GM21526 (cell line): ENCODE data around the gene FAM3C.

Experiments used
- ATAC-seq: cut with Tn5 transposase; IDR thresholded peaks from one replicate; pipeline ENCODE4 v1.9.1; 2021; ENCODE audit warnings: moderate library complexity; ENCODE audit not compliant: unreplicated experiment, low FRiP score

FAM3C gene

DNA sequence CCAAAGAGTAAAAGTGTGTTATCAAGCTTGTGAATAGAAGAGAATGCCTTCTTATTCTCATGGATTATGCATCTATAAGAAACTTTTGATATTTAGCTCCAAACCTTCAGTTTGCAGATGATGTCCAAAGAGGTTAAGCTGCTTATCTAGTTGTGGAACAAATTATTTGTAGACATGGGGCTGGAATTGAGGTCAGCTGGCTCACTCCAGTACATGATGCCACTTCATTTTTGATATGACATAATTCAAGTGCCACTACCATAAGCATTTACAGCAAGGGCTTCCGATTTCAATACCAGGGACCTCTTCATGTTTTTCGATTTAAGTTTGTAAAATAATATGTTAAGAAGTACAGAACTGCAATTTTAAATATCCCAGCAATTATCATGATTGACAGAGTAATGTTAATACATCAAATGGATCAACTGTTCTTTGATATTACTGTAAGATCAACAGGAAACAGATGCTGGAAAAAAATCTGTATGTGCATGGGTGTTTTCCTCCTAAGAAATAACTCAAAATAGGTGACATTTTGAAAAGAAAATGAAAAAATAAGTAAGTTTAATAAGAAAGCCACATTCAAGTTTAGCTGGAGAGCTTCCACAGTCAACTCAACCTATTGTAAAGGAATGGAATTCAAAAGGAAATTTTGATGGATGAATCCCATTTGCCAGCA, 12.7 kb downstream of the FAM3C start:
- ATAC-seq, result no peak

DNA sequence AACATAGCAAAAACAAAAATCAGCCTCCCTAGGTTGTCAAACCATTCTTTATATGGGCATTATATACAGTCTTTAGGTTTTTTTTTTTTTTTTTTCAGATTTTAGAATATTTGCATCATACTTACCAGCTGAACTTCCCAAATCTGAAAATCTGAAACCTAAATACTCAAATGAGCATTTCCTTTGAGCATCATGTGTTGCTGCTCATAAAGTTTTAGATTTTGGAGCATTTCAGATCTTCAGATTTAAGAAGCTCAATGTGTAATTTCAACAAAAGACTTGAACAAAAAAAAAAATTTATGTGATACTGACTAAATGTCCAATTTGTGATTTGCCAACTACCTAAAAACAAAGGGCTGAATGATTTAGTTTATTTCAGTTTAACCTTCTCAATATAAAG, 13.6 kb downstream of the FAM3C start:
- ATAC-seq, result no peak

DNA sequence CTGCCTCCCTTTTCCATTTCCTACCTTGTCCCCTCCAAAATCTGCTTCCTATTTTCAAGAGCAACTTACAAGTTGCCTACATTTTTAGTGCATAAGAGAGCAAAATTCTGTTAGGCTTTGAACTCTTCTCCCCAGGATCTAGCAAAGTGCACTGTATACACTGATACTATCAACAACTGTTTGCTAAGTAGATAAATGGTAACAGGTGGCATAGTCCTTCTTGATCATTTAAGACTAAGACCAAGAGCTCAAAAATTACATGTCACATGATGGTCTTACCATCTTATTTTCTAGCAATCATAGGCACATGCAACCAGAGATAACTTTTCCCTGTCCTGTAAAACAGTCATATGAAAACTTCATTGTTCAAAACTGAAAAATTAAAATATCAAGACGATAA, 16.2 kb downstream of the FAM3C start:
- ATAC-seq, result no peak

DNA sequence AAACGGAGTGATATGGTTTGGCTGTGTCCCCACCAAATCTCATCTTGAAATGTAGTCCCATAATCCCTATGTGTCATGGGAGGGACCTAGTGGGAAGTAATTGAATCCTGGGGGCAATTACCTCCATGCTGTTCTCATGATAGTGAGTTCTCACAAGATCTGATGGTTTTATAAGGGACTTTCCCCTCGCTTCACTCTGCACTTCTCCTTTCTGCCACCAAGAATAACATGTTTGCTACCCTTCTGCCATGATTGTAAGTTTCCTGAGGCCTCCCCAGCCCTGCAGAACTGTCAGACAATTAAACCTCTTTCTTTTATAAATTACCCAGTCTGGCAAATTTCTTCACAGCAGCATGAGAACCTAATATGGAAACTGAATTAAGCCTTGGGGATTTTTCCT, 19.1 kb downstream of the FAM3C start:
- ATAC-seq, result no peak

DNA sequence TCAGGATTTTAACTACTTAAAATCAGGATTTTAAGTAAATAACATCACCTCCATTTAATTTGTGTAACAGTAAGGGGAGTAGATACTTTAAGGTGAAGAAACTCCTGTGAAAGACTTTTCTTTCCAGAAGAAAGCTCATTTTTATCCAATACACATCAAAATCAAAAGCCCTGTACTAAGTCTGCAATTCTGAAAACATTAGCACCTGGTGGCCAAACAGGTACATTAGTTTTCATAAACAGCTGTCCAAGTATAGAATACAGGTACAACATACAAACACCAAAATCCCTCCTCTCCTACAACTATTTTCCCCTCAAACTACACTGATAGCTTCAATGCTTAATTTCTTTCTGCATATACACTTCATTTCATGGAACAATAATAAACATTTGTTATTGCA, 22.9 kb downstream of the FAM3C start:
- no peak for ATAC-seq

DNA sequence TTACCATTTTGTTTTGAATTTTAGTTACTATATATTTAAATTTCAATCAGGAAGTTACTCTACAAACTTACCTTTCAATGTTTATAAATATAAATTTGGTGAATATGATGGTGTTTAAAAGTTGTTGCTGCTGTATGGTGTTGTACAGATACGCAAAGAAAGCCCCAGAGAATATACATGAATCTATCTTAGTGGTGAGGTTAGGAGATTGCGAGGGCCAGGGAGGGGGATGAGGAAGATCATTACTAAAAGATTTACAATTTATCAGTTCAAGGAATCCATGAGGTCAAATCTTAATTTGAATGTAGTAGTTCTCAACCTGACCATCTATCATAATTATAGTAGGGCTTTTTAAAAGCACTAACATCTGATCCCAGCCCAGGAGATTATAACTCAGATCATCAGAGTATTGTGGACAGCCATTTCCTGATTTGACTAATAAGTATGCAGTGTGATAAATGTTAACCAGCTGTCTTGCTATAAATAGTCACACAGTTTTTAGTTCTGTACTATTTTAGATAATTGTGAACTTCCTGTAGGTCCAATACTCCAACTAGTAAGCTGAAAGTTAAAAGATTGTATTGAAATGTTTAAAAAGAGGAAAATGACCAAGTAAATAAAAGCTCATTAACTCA, 23.6 kb downstream of the FAM3C start:
- ATAC-seq, result peak; percentile 89

DNA sequence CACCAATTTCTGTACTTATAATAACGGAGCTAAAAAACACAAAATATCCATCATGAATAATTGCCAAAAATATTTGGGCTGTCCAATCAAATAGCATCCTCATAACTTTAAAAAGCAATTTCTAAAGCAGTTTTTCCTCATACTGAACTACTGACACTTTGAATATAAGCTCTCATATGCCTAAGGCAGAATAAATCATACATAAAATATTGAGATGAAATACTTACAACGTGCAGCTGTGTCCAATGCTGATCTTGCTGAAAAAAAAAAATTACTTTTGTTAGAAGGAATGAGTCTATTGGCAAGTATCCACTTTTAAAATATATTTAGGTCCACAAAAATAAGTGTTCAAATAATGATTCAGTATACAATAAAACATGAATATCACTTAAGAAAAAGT, 24.2 kb downstream of the FAM3C start:
- ATAC-seq, result no peak

DNA sequence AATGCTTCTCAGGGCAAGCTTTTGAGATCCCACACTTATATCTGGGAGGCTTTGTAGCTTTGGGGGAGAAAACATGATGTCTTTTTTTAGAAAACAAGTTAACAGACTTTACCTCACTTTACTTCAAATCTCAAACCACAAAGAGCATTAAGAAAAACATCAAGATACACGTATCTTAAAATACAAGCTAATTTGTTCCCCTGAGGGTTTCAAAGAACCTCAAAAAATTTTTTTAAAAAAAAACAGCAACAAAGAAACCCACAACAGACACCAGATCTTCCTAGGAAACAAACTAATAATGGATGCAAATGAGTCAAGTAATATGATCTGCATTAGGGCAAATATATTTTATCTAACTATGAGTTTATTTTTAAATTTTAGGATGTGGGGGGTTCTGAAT, 24.7 kb downstream of the FAM3C start:
- no peak for ATAC-seq

DNA sequence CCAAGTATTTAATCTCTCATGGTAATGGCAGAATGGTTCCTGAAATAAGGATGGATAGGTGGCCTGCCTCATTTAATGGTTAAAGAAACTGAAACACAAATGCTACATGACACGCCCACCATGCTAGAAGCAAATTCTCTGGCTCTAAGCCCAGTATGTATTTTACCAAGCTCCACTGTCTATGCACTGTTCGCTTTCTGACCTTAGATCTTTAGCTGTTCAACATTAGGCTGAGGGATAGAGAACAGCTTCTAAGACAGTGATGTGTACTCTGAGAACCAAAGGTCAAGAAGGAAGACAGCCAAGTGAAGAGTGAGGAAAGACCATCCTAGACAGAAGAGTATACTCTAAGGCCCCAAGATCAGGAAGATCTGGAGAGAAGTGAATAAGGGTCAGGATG, 26.6 kb downstream of the FAM3C start:
- peak; percentile 44 for ATAC-seq

DNA sequence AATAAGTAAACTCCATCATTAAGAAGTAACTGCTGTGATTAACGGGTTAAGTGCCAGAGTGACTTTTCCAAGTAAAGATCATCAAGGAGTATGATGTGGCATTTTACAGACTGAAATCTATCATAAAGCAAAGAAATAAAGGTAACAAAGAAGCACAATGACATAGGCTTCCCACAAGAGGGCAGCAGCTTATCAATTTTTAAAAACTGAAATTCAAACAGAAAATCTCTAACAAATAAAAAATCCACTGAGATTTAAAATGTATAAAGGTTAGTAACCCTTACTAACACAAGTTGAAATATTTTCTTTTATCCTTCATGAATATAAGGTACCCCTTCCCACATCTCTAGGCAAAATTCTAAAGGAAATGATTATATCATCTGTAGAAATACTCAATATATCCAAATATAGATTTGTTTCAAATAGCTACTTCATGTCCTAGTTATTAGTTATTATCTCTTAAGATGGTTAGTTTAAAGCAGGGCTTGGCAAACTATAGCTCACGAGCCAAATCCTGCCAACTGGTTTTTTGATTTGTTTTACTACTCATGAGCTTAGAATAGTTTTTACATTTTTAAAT, 29.2 kb downstream of the FAM3C start:
- ATAC-seq, result no peak

DNA sequence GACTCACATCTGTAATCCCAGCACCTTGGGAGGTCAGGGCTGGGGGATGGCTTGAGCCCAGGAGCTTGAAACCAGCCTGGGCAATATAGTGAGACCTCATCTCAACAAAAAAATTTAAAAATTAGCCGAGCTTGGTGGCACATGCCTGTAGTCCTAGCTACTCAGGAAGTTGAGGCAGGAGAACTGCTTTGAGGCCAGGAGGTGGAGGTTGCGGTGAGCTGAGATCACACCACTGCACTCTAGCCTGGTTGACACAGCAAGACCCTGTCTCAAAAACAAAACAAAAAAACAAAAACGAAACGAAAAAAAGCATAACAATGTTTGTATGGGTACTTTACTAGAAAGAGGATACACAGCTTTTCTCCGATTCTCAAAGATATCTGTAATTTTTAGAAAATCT, 35.5 kb downstream of the FAM3C start:
- no peak for ATAC-seq

DNA sequence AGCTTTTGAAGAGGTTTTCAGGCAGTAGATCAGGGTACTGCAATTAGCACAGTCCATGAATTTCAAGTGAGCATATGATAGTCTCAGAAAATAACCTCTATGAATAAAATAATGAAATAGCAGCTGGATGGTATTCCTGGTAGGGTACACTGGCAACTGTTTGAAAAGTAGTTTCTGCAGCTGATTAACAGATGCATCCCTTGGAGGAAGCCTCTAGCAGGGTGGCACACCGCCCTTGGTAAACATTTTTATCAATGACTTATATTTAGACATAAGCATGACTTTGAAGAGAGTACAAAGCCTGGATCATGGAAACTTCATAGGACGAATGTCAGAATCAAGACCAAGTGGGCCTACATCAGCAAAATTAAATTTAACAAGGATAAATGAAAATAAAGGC, 40.5 kb downstream of the FAM3C start:
- no peak for ATAC-seq

DNA sequence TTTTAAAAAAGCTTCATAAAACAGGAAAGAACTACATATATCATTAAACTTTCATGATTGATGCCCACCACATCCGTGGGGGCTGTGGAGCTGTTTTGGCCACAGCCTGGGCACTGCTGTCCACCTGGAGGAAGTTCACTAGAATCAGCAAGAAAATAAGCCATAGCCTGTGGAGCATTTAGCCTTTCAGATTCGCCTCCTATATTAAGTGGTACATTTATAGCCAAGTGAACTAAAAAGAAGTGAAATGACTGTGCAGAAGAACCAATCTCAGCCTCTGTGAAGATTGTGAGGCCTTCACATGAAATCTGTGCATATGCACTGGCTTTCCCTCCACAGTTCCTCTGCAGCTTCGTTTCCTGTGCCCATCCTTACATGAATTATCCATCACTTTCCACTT, 43.8 kb downstream of the FAM3C start:
- no peak for ATAC-seq

DNA sequence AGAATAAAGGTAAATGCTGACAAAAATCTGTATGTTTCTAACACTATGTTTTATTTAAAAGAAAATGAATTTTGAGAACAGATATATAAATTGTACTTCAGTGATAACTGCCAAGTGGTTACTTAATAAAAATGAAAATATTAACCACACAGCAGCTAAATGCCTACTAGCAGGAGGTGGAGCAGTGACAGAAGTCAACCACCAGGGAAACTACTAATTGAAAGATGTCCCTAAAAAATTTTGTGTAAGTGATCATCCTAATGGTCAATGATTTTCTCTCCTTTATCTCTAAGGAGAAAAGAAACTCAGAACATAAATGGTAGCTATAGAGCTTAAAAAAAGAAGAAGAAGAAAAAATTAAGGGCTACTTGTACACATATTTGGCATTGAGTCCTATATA, 44.4 kb downstream of the FAM3C start:
- no peak for ATAC-seq

DNA sequence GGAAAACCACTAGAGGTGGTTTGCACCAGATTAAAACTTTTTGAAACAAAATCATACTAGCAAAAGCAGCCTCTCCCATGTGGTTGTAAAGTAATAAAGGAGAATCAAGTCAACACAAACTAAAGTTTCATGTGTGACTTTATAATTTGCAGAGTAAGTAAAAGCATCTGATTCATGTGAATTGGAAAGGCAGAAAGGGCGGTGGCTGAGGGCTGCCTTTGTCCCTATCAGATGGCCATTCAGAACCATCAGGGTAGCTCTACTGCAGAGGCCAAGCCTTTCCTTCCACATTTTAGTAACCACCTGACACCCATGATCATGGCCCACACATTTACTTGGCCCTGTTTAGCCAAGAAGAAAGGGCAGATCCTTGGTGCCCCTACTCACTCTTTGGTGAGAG, 51.6 kb downstream of the FAM3C start:
- ATAC-seq, result no peak

DNA sequence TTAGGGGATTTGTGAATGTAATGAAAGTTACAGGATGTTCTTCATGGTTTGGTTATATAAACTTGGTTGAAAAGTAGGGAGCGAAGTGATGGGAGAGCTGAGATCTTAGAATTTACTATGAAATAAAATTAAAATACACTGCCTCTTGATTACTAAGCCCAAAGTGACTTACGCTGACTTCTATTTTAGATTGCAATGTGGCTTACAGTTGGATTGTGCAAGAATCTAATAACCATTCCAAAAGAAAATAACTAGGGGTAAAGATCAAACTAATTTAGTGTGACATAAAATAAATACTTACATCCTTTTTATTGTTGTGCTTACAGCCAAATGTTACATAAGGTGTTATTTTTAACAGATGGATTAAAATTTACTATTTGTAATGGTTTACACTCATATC, 52.0 kb downstream of the FAM3C start:
- ATAC-seq, result no peak

DNA sequence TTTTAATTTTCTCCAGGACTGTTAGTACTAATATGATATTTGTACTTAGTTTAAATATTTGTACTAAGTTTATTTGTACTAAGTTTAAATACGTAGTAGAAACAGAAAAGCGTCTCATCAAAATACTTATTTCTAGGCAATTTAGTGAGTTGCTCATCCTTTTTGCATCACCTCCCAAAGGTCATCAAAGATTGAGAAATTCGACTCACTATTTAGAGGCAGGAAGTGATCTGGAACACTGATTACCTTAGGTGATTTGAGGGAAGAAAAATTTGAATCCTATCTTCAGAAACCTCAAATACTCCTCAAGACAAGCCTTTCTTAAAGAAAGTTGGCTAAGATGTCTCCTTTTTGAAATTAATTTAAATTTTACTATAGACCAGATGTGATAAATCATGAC, 52.8 kb downstream of the FAM3C start:
- ATAC-seq, result no peak

DNA sequence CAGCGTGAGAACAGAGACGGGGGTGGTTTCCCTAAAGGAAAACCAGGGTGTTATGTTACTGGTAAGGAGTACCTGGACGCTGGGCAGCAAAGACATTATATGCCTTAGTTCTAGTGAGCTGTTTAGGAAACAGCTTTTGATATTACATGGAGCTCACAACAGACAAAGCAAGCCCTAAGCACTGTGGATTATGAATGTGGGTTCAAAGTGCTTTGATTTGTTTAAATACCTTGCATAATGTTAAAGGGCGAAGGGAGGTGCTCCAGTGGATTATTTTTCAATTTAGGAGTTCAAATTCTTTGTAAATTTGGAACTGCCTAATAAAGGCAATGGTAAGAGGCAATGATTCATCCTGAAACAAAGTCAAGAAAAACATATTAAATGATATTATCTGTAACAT, 53.5 kb downstream of the FAM3C start:
- ATAC-seq, result no peak

DNA sequence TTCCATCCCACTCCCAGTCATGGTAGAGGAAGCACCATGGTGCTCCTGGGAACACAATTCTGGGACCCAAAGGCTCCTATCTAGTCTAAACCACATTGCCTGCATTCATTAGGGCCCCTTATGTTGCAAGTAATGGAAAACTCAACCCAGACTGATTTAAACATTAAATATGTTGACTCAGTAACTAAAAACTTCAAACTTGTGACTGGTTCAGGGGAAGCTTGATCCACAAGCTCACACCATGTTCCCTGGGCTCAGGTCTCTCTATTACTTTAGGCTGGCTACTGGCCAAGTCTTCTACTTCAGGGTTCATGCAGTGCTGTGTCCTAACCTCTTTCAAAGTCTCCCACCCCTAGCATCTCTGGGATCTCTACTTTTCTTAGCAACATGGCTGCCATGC, 54.2 kb downstream of the FAM3C start:
- ATAC-seq, result no peak

DNA sequence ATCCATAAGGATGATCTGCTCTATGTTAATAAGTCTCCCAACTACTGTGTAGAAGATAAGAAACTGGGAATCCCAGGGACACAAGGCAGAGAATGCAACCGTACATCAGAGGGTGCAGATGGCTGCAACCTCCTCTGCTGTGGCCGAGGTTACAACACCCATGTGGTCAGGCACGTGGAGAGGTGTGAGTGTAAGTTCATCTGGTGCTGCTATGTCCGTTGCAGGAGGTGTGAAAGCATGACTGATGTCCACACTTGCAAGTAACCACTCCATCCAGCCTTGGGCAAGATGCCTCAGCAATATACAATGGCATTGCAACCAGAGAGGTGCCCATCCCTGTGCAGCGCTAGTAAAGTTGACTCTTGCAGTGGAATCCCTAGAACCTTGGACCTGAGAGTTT, 57.0 kb downstream of the FAM3C start:
- no peak for ATAC-seq

DNA sequence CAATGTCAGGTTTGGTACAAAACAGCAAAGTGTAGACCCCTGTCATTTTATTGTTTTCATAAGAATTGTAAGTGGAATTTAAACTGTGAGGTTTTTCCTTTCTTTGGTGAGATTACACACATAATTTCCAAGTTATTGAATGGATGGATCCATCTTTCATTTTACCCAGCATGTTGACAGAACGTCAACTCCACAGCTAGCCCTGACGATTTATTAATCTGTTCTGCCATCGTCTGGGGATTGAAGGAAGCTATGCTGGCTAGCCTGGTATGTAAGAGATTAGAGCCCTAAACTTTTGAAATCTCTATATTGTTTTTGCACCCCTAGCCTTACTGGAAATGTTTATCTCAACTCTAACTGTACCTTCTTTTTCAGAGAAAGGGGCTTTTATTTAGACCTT, 58.7 kb downstream of the FAM3C start:
- no peak for ATAC-seq

DNA sequence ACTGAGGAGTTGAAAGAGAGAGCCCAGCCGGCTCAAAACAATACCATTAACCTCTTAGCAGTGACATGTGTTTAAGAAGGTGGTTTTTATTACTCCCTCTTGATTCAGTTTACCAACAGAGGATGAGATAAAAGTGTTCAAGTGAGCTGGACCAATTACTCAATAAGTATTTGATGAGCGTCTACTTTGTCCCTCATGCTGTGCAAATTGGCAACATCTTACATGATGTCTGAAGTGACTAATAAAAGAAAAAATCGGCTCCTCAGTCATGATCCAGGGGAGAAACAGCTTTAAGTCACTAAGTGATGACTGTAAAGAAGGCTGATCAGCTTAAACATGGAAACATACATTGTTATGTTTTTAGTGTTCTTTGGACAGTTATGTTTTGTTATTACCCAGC, 59.5 kb downstream of the FAM3C start:
- no peak for ATAC-seq
